Activated CD8-positive, alpha-beta memory T cell treated with anti-CD3 and anti-CD28 coated beads, Interleukin-2, amount 50 U/mL, for 24 hours (primary cell): ENCODE measurements around the gene SLC34A3.

ENCODE experiments used
- DNase-seq: peaks from one replicate; pipeline ENCODE4 v3.0.0-alpha.2; 2020; ENCODE audit errors: extremely low read depth

The SLC34A3 gene

DNA sequence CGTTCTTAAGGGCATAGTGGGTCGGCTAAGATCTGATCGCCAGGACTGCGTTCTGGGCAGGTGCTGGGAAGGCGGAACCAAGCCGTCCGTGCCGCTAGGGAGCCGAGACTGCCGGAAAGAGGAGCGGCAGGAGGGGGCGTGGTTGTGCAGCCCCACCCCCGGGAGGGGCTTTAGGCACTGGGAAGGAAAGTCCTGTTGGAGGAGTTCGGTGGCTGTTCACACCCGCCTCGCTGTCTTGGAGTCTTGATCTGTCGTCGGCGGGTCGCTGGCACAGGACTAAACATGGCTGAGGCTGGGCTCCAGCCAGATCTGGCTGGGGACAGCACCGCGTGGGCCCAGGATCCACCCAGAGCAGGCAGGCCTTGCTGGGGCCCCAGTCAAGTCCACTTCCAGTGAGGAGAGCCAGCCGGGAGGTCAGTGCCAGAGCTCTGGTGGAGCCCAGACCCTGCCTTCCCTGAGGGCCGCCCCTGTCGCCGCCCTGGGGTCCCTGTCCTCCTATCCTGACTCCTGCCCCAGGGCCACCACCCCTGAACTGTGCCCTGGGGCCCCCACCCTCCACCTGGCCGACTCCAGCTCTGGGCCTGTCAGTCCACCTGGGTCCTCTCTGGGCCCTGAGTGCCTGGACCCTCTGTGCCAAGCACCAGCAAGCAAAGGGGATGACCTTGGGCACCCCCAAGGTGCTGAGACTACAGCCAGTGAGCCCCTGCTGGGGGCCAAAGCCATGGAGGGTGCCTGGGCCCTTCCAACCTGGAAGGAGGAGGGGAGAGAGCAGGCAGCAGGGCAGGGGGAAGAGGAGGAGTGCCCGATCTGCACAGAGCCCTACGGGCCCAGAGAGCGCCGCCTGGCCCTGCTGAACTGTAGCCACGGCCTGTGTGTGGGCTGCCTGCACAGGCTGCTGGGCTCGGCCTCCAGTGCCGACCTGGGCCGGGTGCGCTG is 13.2 kb upstream of the SLC34A3 start:
- no peak for DNase-seq

DNA sequence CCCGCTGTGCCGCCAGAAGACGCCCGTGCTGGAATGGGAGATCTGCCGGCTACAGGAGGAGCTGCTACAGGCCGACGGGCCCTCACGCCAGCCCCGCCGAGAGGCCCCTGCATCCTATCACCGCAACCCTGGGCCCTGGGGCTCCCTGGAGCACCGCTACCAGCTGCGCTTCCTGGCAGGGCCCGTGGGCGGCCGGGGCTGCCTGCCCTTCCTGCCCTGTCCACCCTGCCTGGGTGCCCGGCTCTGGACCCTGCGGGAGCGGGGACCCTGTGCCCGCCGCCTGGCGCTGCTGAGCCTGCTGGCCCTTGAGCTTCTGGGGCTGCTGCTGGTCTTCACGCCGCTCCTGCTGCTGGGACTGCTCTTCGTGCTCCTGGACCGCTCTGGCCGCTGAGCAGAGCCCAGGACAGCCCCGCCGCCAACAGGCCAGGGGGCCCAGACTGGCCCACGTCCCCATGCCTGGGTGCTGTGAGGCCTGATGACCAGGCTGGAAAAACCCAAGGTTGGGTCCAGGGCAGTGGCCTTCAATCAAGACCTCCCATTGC is 12.4 kb upstream of the SLC34A3 start:
- no peak for DNase-seq

DNA sequence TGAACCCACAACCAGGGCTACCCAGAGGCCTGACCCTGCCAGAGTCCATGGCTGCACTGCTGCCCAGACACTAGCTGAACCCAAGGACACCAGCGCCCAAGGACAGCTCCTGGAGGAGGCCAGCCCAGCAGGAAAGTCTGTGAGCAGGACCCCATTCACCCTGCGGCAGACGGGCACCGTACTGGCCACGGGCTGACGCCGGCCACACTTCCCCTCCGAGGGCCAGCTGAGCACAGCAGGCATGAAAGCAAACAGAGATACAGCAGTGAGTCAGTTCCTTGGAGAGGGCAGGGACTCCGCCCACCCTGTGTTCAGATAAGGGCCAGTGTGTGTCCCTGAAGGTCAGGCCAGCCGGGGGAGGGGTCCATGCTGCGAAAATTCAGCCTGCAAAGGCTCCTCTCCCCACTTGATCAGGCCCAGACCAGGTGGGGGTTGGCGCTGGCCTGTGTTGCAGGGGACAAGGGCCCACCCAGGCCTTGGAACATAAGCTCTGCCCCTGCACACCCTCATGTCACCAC is 11.9 kb upstream of the SLC34A3 start:
- no peak for DNase-seq

DNA sequence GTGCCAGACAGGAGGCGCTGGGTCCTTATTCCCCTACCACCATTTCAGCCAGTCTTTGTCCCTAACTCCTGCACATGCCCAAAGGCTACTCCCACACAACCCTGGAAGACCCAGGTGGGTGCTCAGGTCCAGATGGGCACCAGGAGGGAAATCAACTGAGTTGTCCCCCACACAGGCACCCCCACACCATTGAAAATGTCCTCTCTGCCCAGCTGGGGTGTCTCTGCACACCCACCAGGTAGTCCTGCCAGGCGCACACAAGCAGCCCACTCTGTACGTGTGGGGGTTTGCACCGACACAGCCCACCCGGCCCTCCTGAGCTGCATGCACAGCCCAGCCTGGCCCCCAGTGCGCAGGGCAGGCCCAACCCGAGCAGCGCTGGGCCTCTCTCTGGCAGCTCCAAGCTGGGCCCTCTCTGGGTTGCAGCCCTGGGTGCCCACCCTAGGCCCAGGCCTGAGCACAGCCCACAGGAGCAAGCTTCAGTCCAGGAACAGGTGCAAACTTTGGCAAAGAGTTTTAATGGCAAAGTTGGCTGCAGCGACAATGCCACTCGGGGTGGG is 10.9 kb upstream of the SLC34A3 start:
- no peak for DNase-seq

DNA sequence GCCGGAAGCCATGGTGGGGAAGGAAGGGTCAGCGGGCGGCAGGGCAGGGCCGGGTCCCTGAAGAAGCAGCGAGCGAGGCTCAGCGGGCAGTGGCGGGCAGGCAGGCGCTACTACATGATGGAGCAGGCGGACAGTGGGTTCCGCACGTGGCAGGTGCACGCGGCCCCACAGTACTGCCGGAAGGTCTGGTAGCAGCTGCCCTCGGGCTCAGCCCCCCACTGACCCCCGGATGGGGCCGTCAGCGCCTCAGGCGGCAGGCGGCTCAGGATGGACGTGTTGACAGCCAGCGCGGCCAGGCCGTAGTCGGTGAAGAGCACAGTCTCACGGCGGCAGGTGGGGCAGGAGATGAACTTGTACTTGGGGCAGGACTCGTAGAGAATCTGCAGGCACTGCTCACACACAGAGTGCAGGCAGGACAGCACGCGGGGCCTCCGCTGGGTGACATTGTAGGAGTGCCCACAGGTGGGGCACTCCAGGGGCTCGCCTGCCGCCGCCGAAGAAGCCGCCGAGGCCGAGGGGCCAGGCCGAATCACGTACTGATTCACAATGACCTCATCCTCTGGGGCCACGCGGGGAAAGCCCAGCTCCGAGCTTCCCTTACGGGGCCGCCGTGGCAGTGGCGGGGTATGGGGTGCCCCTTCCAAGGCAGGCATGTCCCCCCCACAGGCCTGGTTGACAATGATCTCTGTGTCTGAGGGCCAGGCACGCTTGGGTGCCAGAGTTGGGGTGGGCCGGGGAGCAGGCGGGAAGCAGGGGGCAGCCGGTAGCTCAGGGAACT is 10.2 kb upstream of the SLC34A3 start:
- no peak for DNase-seq

DNA sequence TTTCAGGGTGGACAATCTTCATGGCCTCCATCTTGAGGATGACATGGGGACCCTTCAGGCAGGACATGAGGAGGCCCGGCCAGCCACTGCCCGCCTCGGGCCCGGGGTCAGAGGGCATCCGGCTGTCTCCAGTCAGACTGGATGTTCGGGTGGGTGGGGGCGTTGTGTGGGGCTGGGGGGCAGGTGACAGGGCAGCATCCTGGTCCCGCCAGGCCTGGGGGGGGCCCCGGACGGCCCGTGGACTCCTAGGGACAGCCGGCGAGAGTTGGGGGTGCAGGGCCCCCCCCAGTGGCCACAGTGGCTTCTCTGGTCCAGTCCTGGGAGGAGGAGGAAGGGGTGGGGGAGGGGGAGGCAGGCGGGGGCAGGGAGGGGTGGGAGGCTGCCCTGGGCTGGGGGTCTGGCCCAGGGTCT is 9.6 kb upstream of the SLC34A3 start:
- no peak for DNase-seq

DNA sequence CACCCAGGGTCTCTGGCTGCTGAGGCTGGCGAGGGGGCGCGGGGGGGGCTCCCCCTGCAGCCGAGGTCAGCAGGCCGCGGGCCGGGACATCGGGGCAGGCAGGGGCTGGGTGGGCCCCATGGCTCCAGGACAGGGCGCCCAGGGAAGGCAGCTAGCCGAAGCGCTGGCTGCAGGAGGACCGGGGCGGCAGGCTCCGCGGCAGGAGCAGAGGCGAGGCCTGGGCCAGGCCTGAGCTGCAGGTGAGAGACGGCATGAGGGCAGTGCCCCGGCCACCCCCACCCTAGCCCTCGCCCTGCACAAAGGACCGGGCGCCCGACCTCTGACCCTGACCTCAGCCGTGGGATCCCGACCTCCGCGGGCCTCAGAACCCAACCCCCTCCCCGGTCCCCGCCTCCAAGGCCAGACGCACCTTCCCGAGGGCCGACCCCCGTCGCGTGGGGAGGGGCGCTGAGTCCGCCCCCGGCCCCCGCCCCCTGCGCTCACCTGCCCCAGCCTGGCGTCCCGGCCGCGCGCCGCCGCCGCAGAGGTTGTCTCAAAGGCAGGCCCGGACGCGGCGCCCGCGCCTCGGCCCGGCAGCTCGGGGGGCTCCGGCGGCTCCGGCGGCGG is 9.1 kb upstream of the SLC34A3 start:
- DNase-seq = no peak

DNA sequence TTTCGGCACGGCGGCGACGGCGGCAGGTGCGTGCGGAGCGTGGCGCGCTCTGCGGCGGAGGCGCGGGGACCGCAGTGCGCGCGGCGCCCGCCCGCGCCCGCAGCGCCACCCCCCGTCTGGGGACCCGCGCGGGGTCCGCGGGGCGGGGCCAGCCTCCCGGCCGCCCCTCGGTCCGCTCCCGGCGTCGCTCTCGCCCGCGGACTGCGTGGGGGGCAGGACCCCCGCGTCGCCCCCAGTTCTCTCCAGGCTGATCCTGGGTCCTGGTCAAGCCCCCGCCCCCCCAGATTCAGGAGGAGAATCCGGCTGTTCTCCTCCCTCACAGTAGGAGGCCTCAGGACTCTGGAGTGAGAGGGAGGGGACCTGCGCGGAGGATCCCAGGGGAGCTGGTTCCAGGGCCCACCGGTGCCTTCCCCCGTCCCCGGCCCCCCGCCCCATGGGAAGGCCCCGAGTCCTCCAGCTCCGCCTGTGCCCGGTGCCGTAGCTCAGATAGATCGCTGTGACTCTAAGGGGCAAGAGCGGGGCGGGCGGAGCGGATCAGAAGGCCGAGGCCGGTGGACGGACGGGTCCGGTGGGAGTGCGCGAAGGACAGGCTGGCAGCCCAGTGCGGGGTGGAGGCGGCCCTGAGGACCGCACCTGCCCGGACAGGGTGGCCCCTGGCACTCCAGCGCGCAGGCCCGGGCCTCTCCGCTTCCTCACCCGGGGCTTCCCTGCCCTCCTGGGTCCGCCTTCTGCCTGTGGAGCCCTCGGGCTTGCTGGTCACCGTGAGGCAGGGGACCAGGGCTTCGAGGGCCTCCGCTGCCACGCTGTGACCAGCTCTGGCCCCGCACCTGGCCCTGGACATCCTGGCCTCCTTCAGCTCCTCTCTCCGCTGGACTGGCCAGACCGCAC is 8.3 kb upstream of the SLC34A3 start, which contains the start of gene RNF208:
Gene RNF208, minus strand, starts transcription at position 51 of the 888 bp plus-strand sequence. CDS start 1,028 bp downstream, outside the sequence.
- DNase-seq = no peak

DNA sequence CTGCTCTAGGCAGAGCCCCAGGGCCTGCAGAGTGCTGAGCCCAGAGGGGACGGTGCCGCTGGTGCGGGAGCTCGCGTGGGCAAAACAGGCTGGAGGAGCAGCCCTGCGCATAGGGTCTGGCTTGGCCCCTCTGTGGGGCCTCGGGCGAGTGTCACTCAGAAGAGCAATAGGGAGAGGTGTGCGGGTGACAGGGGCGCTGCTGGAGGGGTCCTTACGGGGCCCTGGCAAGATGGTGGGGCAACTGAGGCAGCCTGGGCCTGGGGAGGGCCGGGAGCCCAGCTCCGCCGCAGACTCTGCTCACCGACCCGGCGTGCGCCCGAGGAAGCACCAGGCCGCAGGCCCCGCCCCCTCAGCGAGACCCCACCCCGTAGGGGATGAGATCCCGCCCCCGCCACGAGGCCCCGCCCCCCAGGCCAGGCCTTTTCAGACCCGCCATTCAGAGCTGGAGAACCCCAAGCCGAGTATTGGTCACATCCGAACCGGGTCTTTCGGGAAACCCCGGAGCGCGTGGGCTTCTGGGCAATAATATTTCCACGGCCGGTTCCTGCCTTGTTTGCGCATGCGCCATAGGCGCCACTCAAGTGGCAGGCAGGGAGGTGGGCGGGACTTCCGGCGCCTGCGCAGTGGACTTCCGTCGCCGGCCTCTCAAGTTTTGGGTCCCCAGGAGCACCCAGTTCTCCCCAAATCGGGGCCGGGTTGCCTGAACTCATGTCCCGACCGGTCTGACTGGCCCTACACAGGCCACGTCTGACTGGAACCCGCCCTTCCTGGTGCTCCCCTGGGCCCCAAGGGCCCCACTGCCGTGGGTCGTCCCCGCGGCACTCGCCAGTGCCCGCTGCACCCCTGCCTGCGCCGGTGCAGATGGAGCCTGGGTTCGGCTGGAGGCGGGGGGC is 7.4 kb upstream of the SLC34A3 start:
- DNase-seq = peak; percentile 95

DNA sequence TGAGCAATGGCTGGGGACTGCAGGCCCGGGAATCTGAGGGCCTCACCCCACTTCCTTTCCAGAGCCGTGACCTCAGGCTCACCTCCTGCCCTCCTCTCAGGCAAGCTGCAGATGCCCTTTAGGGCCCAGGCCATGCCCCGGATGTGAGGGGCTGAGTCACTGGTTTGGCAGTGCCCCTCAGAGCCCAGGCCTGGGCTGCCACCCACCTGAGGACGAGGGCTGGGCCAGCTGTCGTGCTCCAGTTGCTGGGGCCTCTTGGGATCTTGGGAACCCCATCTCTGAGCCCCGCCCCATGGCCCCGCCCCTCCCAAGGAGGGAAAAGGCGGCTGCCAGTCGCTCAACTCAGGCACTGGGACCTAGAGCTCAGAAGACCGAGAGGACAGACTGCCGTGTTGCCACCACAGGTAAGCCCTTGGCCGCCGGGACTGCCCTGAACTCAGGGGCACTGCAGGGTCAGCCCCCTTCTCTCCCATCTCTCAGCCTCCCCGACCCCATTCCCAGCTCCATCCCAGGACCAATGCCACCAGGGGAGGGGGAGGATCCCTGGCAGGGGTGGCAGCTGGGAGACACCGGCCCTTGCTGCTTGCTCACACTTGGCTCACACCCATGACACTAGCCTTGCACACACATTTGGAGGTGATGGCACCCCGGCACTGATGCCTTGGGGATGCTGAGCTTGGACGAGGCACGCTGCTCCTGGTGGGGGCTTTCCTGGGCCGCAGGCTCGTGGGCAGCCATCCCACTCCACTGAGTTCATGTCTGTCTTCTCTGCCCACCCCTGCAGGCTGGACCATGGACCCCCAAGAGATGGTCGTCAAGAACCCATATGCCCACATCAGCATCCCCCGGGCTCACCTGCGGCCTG is 5.6 kb upstream of the SLC34A3 start, which contains the start of gene CYSRT1:
Gene CYSRT1, plus strand, starts transcription at position 345 of the 865 bp plus-strand sequence. Its CDS starts 448 bp downstream, at position 793.
- no peak for DNase-seq

DNA sequence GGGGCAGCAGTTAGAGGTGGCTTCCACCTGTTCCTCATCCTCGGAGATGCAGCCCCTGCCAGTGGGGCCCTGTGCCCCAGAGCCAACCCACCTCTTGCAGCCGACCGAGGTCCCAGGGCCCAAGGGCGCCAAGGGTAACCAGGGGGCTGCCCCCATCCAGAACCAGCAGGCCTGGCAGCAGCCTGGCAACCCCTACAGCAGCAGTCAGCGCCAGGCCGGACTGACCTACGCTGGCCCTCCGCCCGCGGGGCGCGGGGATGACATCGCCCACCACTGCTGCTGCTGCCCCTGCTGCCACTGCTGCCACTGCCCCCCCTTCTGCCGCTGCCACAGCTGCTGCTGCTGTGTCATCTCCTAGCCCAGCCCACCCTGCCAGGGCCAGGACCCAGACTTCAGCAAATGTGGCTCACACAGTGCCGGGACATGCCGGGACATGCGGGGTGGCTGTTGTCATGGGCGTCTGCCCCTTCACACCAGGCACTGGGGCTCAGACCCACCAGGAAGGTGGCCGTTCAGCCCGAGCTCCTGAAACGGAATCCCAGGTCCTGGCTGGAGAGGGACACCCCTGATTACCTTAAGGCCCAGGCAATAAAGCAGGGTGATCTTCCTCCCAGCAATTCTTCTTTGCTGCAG is 4.9 kb upstream of the SLC34A3 start:
- DNase-seq = no peak

DNA sequence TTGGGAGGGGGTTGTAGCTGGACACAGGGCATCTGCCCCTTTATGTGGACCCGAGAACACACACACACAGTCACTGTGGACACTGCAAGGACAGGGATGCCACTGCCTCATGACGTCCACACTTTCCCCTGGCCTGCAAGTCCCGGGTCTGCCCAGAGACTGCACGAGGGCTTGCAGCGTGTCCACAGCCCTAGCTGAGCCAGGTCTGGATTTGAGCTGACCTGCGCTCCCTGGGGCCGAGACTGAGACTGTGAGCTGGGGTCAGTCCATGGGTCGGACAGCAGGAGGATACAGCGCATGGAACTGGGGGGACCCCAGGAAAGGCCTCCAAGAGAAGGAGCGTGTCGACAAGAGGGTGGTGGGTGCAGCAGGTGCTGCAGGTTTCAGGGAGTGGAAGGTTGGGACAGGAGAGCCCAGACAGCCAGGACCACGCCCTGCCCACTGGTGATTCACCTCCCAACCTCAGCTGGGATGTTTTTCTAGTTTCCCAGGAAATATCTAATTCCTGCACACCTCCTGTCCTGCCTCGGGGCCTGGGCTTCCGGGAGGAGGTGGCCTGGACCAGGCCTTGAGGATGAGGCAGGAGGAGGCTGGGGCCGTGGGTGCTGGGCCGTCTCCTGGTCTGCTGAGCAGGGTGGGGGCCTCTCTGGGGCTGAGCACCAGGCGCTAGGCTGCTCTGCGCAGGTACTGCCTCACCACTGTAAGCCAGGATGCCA is 4.2 kb upstream of the SLC34A3 start:
- DNase-seq = no peak

DNA sequence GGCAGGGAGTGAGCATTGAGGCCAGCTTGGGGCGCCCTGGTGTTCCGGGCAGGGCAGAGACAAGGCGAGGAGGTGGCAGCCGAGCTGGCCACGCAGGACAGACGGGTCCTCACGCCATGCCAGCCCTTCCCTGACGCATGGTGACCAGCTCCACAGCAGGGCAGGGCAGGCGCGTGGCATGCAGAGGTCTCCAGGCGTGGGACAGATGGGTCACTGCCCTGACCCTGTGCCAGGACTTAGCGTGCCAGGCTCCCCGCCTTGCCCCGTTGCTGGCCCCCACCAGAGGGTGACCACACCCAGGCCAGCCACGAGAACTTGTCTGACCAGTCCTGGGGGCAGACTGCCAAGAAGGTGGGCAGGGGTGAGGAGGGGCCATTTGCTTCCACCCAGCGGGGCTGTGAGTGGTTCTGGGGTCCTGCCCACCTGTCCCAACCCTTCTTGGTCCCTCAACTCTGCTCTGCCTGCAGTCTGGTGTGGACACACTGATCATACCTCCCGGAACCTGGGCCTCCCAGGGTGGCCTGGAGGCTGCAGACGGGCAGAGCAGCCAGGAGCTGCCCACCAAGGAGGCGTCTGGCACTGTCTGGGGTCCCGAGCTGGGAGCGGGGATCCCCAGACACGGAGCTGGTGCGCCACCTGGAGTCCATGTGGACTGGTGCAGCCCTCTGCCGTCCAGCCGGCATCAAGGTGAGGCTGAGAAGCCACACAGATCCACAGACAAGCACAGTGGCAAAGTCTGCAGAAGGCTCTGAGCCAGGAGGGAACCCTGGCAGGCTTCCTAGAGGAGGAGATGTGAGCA is 3.4 kb upstream of the SLC34A3 start, which contains the start of gene RNF224:
Gene RNF224, plus strand, starts transcription at position 449 of the 799 bp plus-strand sequence. CDS start 834 bp downstream, outside the sequence.
- peak; percentile 63 for DNase-seq

DNA sequence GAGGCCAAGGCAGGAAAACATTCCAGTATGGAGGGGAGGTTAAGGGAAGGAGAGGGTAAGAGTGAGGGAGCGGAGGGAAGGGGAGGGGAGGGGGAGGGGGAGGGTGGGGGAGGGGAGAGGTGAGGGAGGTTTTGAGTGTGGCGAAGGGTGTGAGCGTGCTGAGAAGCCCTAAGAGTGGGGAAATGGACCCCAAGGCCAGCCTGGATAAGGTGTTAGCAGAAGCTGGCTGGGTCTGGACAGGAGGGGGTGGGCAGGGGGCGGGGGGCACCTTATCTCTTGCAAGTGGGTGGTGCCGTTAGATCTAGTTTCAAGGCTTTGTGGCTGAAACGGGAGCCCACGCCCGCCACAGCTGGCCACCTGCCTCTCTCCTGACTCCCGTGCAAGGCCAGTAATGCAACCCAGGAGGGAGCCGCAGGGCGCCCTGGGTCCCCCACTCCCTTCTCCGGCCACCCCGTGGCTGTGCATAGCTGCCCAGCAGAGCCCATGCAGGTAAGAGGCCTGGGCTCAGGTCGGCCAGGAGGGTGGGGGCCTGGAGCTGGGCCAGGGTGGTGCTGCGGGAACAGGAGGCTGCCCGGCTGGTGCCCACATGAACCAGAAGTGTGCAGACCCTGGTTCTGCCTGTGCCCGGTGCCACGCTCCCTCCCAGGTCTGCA is 2.7 kb upstream of the SLC34A3 start:
- no peak for DNase-seq

DNA sequence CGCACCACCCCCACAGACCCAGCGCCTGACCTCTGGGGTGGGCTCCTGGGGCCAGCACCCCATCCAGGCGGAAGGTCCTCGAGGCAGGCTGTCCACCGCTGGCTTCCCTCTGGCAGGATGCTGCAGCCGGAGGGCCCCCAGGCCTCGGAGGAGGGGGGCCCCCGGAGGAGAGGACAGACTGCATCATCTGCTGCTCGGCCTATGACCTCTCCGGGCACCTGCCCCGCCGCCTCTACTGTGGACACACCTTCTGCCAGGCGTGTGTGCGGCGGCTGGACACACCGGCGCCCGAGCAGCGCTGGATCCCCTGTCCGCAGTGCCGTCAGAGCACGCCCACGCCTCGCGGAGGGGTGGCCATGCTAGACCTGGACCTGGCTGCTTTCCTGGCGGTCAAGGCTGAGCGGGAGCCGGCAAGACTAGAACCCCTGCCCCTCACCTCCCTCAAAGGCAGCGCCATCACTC is 2.2 kb upstream of the SLC34A3 start:
- no peak for DNase-seq
